ENCODE data around the gene CDKL5.

Gene CDKL5

DNA sequence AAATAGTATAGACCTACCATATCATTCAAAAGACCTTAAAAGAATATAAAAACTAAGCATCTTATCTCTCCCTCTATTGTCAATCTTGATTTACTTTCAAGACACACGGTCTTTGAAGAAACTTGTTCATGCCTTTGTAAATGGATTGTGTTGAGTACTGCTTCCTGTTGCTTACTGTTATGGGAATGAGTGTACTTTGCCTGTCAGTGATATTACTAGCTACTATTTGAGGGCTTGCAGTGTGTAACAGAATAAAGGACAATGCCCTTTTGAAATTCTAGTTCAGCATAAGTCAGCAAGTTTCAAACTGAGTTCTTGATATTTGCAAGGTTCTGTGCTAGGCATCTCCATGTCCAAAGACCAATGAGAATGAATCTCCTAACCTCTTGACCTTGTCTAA is 36.0 kb downstream of the CDKL5 start:
- H3K27me3 ChIP-seq (ENCODE audit: control insufficient read depth in 1 of 2, insufficient read depth in 2 of 2, low read length in 2 of 2) = no peaks in the 10 kb centered on the region
- H3K4me3 ChIP-seq (ENCODE audit: low read depth in 1 of 2, low read length in 2 of 2) = no peak overlapping the region
- no peak overlapping the region for H3K9ac ChIP-seq (ENCODE audit: low read length)
- no peaks in the 10 kb centered on the region for H3K4me1 ChIP-seq (ENCODE audit: insufficient read depth, low read length)
- H3K36me3 ChIP-seq (ENCODE audit: insufficient read depth, low read length) = no peaks in the 10 kb centered on the region
- no peaks in the 10 kb centered on the region for H3K9me3 ChIP-seq (ENCODE audit: low read length)
- H3K27ac ChIP-seq (ENCODE audit: low read depth, low read length) = no peak overlapping the region

DNA sequence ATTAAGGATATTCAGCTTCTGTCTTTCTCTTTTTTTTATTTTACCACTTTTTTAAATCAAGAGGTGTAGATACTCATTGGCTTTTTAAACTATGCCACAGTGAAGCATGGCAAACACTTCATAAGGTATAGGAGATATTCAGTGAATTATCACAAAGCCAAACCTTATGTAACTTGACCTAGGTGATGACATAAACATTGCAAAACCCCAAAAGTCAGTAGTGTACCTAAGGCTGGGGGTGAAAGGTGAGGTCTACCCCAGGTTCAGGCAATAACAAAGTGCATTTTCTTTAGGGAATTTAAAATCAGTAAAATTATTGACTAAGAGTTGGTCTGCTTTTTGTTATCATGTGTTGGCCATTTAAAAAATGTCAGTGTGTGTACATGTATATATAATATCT is 39.1 kb downstream of the CDKL5 start:
- Histone ChIP-seq H3K27ac (ENCODE audit: low read depth, low read length) (no peak overlapping the region), H3K27me3 (ENCODE audit: control insufficient read depth in 1 of 2, insufficient read depth in 2 of 2, low read length in 2 of 2) (no peaks in the 10 kb centered on the region), H3K4me1 (ENCODE audit: insufficient read depth, low read length) (no peaks in the 10 kb centered on the region), H3K9ac (ENCODE audit: low read length) (no peak overlapping the region), H3K9me3 (ENCODE audit: low read length) (no peaks in the 10 kb centered on the region), H3K36me3 (ENCODE audit: insufficient read depth, low read length) (no peaks in the 10 kb centered on the region), H3K4me3 (ENCODE audit: low read depth in 1 of 2, low read length in 2 of 2) (no peak overlapping the region)

DNA sequence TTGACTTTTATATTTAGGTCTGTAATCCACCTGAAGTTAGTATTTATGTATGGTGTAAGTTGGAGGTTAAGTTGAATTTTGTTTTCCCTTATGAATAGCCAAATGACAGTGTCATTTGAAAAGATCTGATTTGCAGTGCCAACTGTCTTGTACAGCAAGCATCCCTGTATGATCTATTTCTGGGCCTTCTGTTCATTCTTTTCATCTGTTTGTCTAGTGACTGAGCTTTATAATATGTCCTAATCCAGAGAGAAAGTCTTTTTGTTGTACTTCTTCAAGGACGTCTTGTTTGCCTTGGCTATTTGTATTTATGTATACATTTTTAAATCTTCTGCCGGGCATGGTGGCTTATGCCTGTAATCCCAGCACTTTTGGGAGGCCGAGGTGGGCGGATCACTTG is 39.6 kb downstream of the CDKL5 start:
- H3K27me3 ChIP-seq (ENCODE audit: control insufficient read depth in 1 of 2, insufficient read depth in 2 of 2, low read length in 2 of 2) = no peaks in the 10 kb centered on the region
- no peak overlapping the region for H3K27ac ChIP-seq (ENCODE audit: low read depth, low read length)
- H3K4me1 ChIP-seq (ENCODE audit: insufficient read depth, low read length) = no peaks in the 10 kb centered on the region
- no peak overlapping the region for H3K9ac ChIP-seq (ENCODE audit: low read length)
- H3K4me3 ChIP-seq (ENCODE audit: low read depth in 1 of 2, low read length in 2 of 2) = no peak overlapping the region
- no peaks in the 10 kb centered on the region for H3K36me3 ChIP-seq (ENCODE audit: insufficient read depth, low read length)
- H3K9me3 ChIP-seq (ENCODE audit: low read length) = no peaks in the 10 kb centered on the region

DNA sequence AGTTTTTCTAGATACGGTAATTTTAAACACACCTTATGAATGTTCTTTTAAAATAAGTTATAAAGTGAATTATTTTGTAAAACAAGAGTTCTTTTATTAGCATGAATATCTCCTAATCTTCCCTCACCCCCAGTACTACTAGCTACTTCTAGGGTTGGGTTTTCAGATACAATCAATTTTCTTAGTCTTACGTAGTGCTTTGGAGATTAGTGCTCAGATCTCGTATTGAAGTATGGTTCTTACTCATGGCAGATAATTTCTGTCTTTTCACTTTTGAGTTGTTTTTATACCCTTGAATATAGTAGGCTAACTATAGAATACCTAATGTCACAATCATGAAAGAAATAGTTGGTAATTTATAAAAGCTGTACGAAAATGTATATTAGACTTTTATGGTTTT is 43.2 kb downstream of the CDKL5 start:
- Histone ChIP-seq H3K4me3 (ENCODE audit: low read depth in 1 of 2, low read length in 2 of 2) (no peak overlapping the region), H3K27ac (ENCODE audit: low read depth, low read length) (no peak overlapping the region), H3K4me1 (ENCODE audit: insufficient read depth, low read length) (no peaks in the 10 kb centered on the region), H3K9ac (ENCODE audit: low read length) (no peak overlapping the region), H3K36me3 (ENCODE audit: insufficient read depth, low read length) (no peaks in the 10 kb centered on the region), H3K9me3 (ENCODE audit: low read length) (no peaks in the 10 kb centered on the region), H3K27me3 (ENCODE audit: control insufficient read depth in 1 of 2, insufficient read depth in 2 of 2, low read length in 2 of 2) (no peaks in the 10 kb centered on the region)

DNA sequence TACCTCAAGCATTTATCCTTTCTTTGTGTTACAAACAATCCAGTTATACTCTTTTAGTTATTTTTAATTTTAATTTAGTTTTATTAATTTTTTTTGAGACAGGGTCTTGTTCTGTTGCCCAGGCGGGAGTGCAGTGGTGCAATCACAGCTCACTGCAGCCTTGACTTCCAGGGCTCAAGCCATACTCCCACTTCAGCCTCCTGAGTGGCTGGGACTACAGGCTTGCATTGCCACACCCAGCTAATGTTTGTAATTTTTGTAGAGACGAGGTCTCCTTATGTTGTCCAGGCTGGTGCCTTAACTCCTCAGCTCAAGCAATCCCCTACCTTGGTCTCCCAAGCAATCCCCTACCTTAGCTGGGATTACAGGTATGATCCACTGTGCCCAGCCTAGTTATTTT is 45.9 kb downstream of the CDKL5 start:
- H3K9me3 ChIP-seq (ENCODE audit: low read length) = no peaks in the 10 kb centered on the region
- H3K4me3 ChIP-seq (ENCODE audit: low read depth in 1 of 2, low read length in 2 of 2) = no peak overlapping the region
- H3K9ac ChIP-seq (ENCODE audit: low read length) = no peak overlapping the region
- no peaks in the 10 kb centered on the region for H3K27me3 ChIP-seq (ENCODE audit: control insufficient read depth in 1 of 2, insufficient read depth in 2 of 2, low read length in 2 of 2)
- H3K4me1 ChIP-seq (ENCODE audit: insufficient read depth, low read length) = no peaks in the 10 kb centered on the region
- H3K36me3 ChIP-seq (ENCODE audit: insufficient read depth, low read length) = no peaks in the 10 kb centered on the region
- no peak overlapping the region for H3K27ac ChIP-seq (ENCODE audit: low read depth, low read length)

DNA sequence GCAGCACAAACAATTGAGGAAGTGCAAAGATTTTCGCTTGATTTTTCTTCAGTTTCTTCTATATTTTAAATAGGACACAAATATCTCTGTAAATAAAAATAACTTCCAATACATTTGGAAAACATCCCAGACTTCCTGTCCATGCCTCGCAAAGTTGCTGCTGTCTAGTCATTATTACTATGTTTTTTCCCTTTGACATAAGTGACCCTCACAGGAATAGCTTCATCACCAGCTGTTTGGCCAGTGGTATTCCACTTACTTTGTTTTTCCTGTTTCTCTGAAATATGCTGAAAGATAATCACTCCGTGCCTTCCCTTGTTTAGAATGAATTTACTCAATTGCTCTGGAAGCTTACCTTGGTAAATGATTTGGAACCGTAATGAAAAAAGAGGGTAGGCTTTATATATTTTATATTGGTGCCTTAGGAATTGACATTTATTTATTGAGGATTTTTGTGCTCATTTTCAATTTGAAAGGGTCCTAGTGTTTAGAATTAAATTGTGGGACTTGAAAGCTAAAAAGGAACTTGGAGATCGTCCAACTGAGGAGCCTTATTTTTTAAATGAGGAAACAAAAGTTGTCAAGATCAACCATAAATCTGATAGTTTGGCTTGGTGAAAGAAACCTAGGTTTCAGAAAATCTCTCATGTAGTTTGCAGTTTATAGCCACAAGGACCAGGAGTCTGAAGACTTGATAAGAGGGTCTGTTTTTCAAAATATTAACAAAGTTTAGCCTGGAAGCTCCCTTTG is 65.6 kb downstream of the CDKL5 start:
- no peaks in the 10 kb centered on the region for H3K27me3 ChIP-seq (ENCODE audit: control insufficient read depth in 1 of 2, insufficient read depth in 2 of 2, low read length in 2 of 2)
- no peak overlapping the region for H3K4me3 ChIP-seq (ENCODE audit: low read depth in 1 of 2, low read length in 2 of 2)
- no peaks in the 10 kb centered on the region for H3K36me3 ChIP-seq (ENCODE audit: insufficient read depth, low read length)
- H3K4me1 ChIP-seq (ENCODE audit: insufficient read depth, low read length) = no peaks in the 10 kb centered on the region
- H3K9me3 ChIP-seq (ENCODE audit: low read length) = no peaks in the 10 kb centered on the region
- no peak overlapping the region for H3K9ac ChIP-seq (ENCODE audit: low read length)
- H3K27ac ChIP-seq (ENCODE audit: low read depth, low read length) = no peak overlapping the region

DNA sequence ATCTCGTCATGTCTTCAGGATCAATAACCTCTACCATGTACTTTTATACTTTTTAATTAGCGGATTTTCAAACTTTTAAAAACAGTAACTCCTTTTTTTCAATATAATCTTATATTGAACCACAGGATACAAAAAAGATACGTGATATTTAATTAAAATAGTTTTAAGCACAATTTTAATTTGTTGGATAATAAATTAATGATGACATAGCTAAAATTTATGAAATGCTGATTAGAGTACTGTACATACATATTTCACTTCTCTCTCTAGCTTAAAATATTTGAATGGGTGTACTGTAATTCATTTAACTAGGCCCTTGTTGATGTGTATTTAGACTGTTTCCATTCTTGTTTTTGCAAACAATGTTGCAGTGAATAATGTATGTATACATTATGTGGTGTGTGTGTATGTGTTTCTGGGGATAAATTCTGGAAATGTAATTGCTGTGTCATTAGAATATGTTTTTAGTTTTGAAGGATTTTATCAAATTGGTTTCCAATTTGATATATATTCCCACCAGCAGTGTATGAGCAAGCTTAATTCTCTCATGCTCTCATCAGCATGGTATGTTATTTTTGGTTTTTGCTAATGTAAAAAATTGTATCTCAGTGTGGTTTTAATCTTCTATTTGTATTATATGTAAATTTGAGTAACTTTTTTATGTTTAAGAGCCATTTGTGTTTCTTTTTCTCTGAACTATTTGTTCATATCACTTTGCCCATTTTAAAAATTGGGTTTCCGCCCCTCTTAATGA is 66.4 kb downstream of the CDKL5 start:
- no peaks in the 10 kb centered on the region for H3K36me3 ChIP-seq (ENCODE audit: insufficient read depth, low read length)
- H3K4me1 ChIP-seq (ENCODE audit: insufficient read depth, low read length) = no peaks in the 10 kb centered on the region
- no peak overlapping the region for H3K4me3 ChIP-seq (ENCODE audit: low read depth in 1 of 2, low read length in 2 of 2)
- H3K27ac ChIP-seq (ENCODE audit: low read depth, low read length) = no peak overlapping the region
- H3K27me3 ChIP-seq (ENCODE audit: control insufficient read depth in 1 of 2, insufficient read depth in 2 of 2, low read length in 2 of 2) = no peaks in the 10 kb centered on the region
- no peaks in the 10 kb centered on the region for H3K9me3 ChIP-seq (ENCODE audit: low read length)
- no peak overlapping the region for H3K9ac ChIP-seq (ENCODE audit: low read length)

- Histone ChIP-seq H3K9ac (ENCODE audit: low read length) (no peak overlapping the region), H3K36me3 (ENCODE audit: insufficient read depth, low read length) (no peaks in the 10 kb centered on the region), H3K27me3 (ENCODE audit: control insufficient read depth in 1 of 2, insufficient read depth in 2 of 2, low read length in 2 of 2) (no peaks in the 10 kb centered on the region), H3K27ac (ENCODE audit: low read depth, low read length) (no peak overlapping the region), H3K9me3 (ENCODE audit: low read length) (no peaks in the 10 kb centered on the region), H3K4me3 (ENCODE audit: low read depth in 1 of 2, low read length in 2 of 2) (no peak overlapping the region), H3K4me1 (ENCODE audit: insufficient read depth, low read length) (peaks cover 8% of the 10 kb centered on the region)
Measured at GRCh38 chrX:18534949-18535348, 109.5 kb downstream of the CDKL5 start.

DNA sequence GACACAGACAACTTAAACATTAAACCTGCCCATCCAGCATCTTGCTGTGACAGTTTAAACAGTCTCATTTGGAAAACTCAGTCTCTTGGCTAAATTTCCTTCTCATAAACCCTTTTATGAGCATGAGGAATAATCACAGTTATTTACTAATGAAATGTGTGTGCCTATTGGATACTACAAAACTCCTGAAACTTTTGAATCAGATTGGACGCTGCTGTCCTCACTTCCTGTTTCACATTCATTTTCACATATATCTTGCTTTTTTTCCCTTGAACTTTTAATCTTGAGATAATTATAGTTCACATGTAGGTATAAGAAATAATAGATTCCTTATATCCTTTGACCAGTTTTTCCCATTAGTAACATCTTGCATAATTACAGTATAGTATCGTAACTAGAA is 111.7 kb downstream of the CDKL5 start:
- H3K9me3 ChIP-seq (ENCODE audit: low read length) = no peaks in the 10 kb centered on the region
- no peaks in the 10 kb centered on the region for H3K4me1 ChIP-seq (ENCODE audit: insufficient read depth, low read length)
- H3K27ac ChIP-seq (ENCODE audit: low read depth, low read length) = no peak overlapping the region
- no peak overlapping the region for H3K9ac ChIP-seq (ENCODE audit: low read length)
- no peak overlapping the region for H3K4me3 ChIP-seq (ENCODE audit: low read depth in 1 of 2, low read length in 2 of 2)
- H3K27me3 ChIP-seq (ENCODE audit: control insufficient read depth in 1 of 2, insufficient read depth in 2 of 2, low read length in 2 of 2) = no peaks in the 10 kb centered on the region
- H3K36me3 ChIP-seq (ENCODE audit: insufficient read depth, low read length) = no peaks in the 10 kb centered on the region

DNA sequence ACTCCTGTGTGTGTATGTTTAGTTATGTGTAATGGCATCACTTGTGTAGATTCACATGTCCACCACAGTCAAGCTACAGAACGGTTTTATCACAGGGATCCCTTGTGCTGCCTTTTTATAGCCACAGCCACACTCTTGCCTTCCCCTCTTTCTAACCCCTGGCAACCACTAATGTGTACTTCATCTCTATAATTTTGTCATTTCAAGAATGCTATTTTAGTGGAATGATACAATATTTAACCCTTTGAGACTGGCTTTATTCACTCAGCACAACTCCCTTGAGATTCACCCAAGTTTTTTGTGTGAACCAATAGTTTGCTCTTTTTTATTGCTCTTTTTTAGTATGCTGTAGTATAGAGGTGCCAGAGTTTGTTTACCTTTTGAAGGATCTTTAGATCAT is 112.1 kb downstream of the CDKL5 start:
- no peak overlapping the region for H3K9ac ChIP-seq (ENCODE audit: low read length)
- H3K9me3 ChIP-seq (ENCODE audit: low read length) = no peaks in the 10 kb centered on the region
- H3K27me3 ChIP-seq (ENCODE audit: control insufficient read depth in 1 of 2, insufficient read depth in 2 of 2, low read length in 2 of 2) = no peaks in the 10 kb centered on the region
- no peaks in the 10 kb centered on the region for H3K36me3 ChIP-seq (ENCODE audit: insufficient read depth, low read length)
- H3K4me3 ChIP-seq (ENCODE audit: low read depth in 1 of 2, low read length in 2 of 2) = no peak overlapping the region
- H3K27ac ChIP-seq (ENCODE audit: low read depth, low read length) = no peak overlapping the region
- no peaks in the 10 kb centered on the region for H3K4me1 ChIP-seq (ENCODE audit: insufficient read depth, low read length)

GRCh38 chrX:18542131-18542530 is 116.7 kb downstream of the CDKL5 start:
- H3K4me3 ChIP-seq (ENCODE audit: low read depth in 1 of 2, low read length in 2 of 2) = no peak overlapping the region
- H3K9me3 ChIP-seq (ENCODE audit: low read length) = no peaks in the 10 kb centered on the region
- no peak overlapping the region for H3K9ac ChIP-seq (ENCODE audit: low read length)
- no peaks in the 10 kb centered on the region for H3K4me1 ChIP-seq (ENCODE audit: insufficient read depth, low read length)
- no peak overlapping the region for H3K27ac ChIP-seq (ENCODE audit: low read depth, low read length)
- H3K36me3 ChIP-seq (ENCODE audit: insufficient read depth, low read length) = no peaks in the 10 kb centered on the region
- H3K27me3 ChIP-seq (ENCODE audit: control insufficient read depth in 1 of 2, insufficient read depth in 2 of 2, low read length in 2 of 2) = no peaks in the 10 kb centered on the region

GRCh38 chrX:18542905-18543304 is 117.5 kb downstream of the CDKL5 start:
- no peaks in the 10 kb centered on the region for H3K9me3 ChIP-seq (ENCODE audit: low read length)
- H3K4me1 ChIP-seq (ENCODE audit: insufficient read depth, low read length) = no peaks in the 10 kb centered on the region
- no peak overlapping the region for H3K27ac ChIP-seq (ENCODE audit: low read depth, low read length)
- no peaks in the 10 kb centered on the region for H3K36me3 ChIP-seq (ENCODE audit: insufficient read depth, low read length)
- H3K9ac ChIP-seq (ENCODE audit: low read length) = no peak overlapping the region
- H3K27me3 ChIP-seq (ENCODE audit: control insufficient read depth in 1 of 2, insufficient read depth in 2 of 2, low read length in 2 of 2) = no peaks in the 10 kb centered on the region
- H3K4me3 ChIP-seq (ENCODE audit: low read depth in 1 of 2, low read length in 2 of 2) = no peak overlapping the region

All from muscle layer of colon (tissue), 2 donors.